SU-DHL-6 (cell line): ENCODE results near the gene FAM177B.

Experiments
- H2AFZ ChIP-seq: fragments of 200-600 bp; sonication (generic); 2 replicates; pipeline ENCODE4 v1.6.1; 2014; ENCODE audit warnings: low read depth, mild to moderate bottlenecking, moderate library complexity, mixed read lengths, antibody characterized with exemption, low read length; ENCODE audit not compliant: severe bottlenecking
- H3F3A ChIP-seq: fragments of 200-600 bp; shearing (Covaris generic); 2 replicates; pipeline ENCODE4 v1.6.0; 2016; ENCODE audit warnings: antibody characterized with exemption, mild to moderate bottlenecking; ENCODE audit not compliant: insufficient read depth
- H3K27ac ChIP-seq: fragments of 200-600 bp; sonication (generic); 2 replicates; pipeline ENCODE4 v1.5.1; 2016; ENCODE audit warnings: low read depth, mild to moderate bottlenecking, low read length, moderate library complexity, mixed read lengths
- H3K27me3 ChIP-seq: fragments of 200-600 bp; sonication (generic), shearing (Covaris generic); 2 replicates; pipeline ENCODE4 v1.6.0; 2014; ENCODE audit warnings: mild to moderate bottlenecking, low read length
- H3K36me3 ChIP-seq: fragments of 200-600 bp; sonication (generic); 2 replicates; pipeline ENCODE4 v1.6.1; 2014; ENCODE audit warnings: mild to moderate bottlenecking, low read length, mixed read lengths
- H3K4me2 ChIP-seq: fragments of 300-600, 200-600 bp; shearing (Covaris generic), sonication (generic); 2 replicates; pipeline ENCODE4 v1.6.0; 2014; ENCODE audit warnings: low read length, low read depth, mild to moderate bottlenecking; ENCODE audit not compliant: poor library complexity, severe bottlenecking
- H3K4me3 ChIP-seq: fragments of 200-600 bp; sonication (generic); 2 replicates; pipeline ENCODE4 v1.5.1; 2014; ENCODE audit warnings: antibody characterized with exemption, low read length, mild to moderate bottlenecking, mixed read lengths; ENCODE audit not compliant: insufficient read depth, poor library complexity, severe bottlenecking
- H3K79me2 ChIP-seq: fragments of 200-600 bp; sonication (generic); 2 replicates; pipeline ENCODE4 v1.6.1; 2014; ENCODE audit warnings: mild to moderate bottlenecking, low read length, moderate library complexity; ENCODE audit not compliant: insufficient read depth
- H3K9ac ChIP-seq: fragments of 200-600 bp; sonication (generic); 2 replicates; pipeline ENCODE4 v1.7.0; 2014; ENCODE audit warnings: mild to moderate bottlenecking, low read length
- H3K9me2 ChIP-seq: fragments of 200-600 bp; sonication (generic); replicated peaks from 2 replicates; pipeline ENCODE4 v1.6.1; 2014; ENCODE audit warnings: low read length; ENCODE audit not compliant: insufficient read depth
- H3K9me3 ChIP-seq: fragments of 200-600 bp; sonication (generic); 2 replicates; pipeline ENCODE4 v1.6.1; 2014; ENCODE audit warnings: low read length, mixed read lengths; ENCODE audit not compliant: insufficient read depth
- H4K20me1 ChIP-seq: fragments of 200-600 bp; sonication (generic); 2 replicates; pipeline ENCODE4 v1.6.1; 2014; ENCODE audit warnings: low read depth, mild to moderate bottlenecking, antibody characterized with exemption, low read length, moderate library complexity, mixed read lengths
- EZH2phosphoT487 ChIP-seq: fragments of 200-600 bp; sonication (generic), shearing (Covaris generic); conservative IDR thresholded peaks from 2 replicates; pipeline ENCODE4 v1.6.1; 2018; ENCODE audit warnings: mild to moderate bottlenecking, antibody characterized with exemption, low read length, moderate library complexity, mixed read lengths
- TF ChIP-seq, protein P1 (sequence below): fragments of 200-600 bp; sonication (generic); IDR thresholded peaks from one replicate; pipeline ENCODE4 v1.5.1; 2017; ENCODE audit warnings: antibody characterized with exemption, mild to moderate bottlenecking, low read length, moderate library complexity; ENCODE audit not compliant: insufficient read depth, poor library complexity, severe bottlenecking

The FAM177B gene

DNA sequence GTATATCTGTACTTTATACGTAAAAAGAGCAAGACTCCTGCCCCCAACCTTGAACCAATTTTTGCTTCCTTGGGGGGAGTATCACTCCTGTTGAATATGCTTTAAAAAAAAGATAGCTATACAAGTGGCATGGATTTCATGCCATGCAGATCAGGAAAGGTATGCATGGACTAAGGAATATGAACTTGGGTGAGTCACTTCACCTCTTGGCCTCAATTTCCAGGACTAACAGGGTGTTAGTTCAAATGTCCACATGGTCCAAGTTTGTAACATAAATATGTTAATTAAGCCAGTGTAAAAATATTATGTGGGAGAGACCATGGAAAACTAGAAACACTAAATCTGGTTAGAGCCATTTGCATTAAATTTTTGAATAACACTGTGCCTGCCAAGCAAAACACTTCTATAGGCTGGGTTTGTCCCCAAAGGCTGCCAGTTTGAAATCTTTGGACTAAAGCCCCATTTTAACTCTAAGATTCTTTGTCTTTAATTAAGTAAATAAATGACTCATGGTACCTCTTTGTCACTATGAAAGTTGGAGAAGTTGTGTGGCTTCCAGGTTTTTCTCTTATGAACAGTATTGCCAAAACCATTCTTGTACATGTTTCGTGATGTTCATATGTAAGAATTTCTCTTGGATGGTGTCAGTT is 33.1 kb downstream of the FAM177B start:
- H3K9ac ChIP-seq, result no peak overlapping the region
- H3K4me2 ChIP-seq, result no peak overlapping the region
- peaks cover 10% of the 10 kb centered on the region; the same call in 1 of the 2 replicates for H3K9me3 ChIP-seq
- no peaks in the 10 kb centered on the region; the same call in 1 of the 2 replicates for H3F3A ChIP-seq
- no peaks in the 10 kb centered on the region for H3K27me3 ChIP-seq
- no peak overlapping the region for H3K4me3 ChIP-seq
- H3K79me2 ChIP-seq, result no peaks in the 10 kb centered on the region
- no peaks in the 10 kb centered on the region for H4K20me1 ChIP-seq
- no peaks in the 10 kb centered on the region for H3K9me2 ChIP-seq
- H3K27ac ChIP-seq, result no peak overlapping the region
- no peaks in the 10 kb centered on the region for H3K36me3 ChIP-seq
- TF ChIP-seq, protein P1, sequence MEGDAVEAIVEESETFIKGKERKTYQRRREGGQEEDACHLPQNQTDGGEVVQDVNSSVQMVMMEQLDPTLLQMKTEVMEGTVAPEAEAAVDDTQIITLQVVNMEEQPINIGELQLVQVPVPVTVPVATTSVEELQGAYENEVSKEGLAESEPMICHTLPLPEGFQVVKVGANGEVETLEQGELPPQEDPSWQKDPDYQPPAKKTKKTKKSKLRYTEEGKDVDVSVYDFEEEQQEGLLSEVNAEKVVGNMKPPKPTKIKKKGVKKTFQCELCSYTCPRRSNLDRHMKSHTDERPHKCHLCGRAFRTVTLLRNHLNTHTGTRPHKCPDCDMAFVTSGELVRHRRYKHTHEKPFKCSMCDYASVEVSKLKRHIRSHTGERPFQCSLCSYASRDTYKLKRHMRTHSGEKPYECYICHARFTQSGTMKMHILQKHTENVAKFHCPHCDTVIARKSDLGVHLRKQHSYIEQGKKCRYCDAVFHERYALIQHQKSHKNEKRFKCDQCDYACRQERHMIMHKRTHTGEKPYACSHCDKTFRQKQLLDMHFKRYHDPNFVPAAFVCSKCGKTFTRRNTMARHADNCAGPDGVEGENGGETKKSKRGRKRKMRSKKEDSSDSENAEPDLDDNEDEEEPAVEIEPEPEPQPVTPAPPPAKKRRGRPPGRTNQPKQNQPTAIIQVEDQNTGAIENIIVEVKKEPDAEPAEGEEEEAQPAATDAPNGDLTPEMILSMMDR, result no peak
- no peak overlapping the region for H2AFZ ChIP-seq

DNA sequence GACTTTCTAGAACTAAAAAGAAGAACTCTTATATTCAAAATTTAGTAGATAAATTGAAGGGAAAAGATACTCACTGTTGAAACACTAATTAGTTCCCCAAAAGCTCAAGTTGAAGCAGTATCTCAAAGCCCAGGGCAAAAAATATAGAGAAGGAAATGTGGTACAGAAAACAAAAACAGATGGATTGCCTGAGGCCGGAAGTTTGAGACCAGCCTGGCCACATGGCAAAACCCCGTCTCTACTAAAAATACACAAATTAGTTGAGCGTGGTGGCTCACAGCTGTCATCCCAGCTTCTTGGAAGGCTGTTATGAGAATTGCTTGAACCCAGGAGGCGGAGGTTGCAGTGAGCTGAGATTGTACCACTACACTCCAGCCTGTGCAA is 36.0 kb downstream of the FAM177B start:
- no peaks in the 10 kb centered on the region for H3K79me2 ChIP-seq
- H4K20me1 ChIP-seq, result no peaks in the 10 kb centered on the region
- no peaks in the 10 kb centered on the region for H3K27me3 ChIP-seq
- H3F3A ChIP-seq, result no peaks in the 10 kb centered on the region; the same call in 1 of the 2 replicates
- no peak overlapping the region for H3K4me3 ChIP-seq
- no peak overlapping the region for H2AFZ ChIP-seq
- H3K9ac ChIP-seq, result no peak overlapping the region
- TF ChIP-seq, protein P1, result no peak
- TF ChIP-seq EZH2phosphoT487, result no peak
- no peak overlapping the region; the same call in 1 of the 2 replicates for H3K27ac ChIP-seq
- H3K36me3 ChIP-seq, result no peaks in the 10 kb centered on the region
- no peak overlapping the region for H3K4me2 ChIP-seq
- peaks cover 10% of the 10 kb centered on the region; the same call in 1 of the 2 replicates for H3K9me3 ChIP-seq
- no peaks in the 10 kb centered on the region for H3K9me2 ChIP-seq

- Histone ChIP-seq H3K27me3 (no peaks in the 10 kb centered on the region), H3K79me2 (no peaks in the 10 kb centered on the region), H3K4me2 (no peak overlapping the region)
Observed at GRCh38 chr1:222777463-222777862, 40.5 kb downstream of the FAM177B start.

More at GRCh38 chr1:222777463-222777862, 40.5 kb downstream of the FAM177B start:
- TF ChIP-seq, protein P1, result no peak
- no peak for TF ChIP-seq EZH2phosphoT487
- no peaks in the 10 kb centered on the region for H3K9me2 ChIP-seq
- no peak overlapping the region for H2AFZ ChIP-seq
- no peaks in the 10 kb centered on the region; the same call in 1 of the 2 replicates for H3F3A ChIP-seq
- no peak overlapping the region for H3K27ac ChIP-seq
- no peak overlapping the region for H3K9ac ChIP-seq
- no peaks in the 10 kb centered on the region for H3K36me3 ChIP-seq
- no peak overlapping the region for H3K4me3 ChIP-seq
- H4K20me1 ChIP-seq, result no peaks in the 10 kb centered on the region
- H3K9me3 ChIP-seq, result no peaks in the 10 kb centered on the region
